NCI-H2227 (cell line): Measurements from ENCODE around the gene ENOX1.

Experiments used
- DNase-seq: peaks from one replicate; lab custom pipeline; 2025; ENCODE audit not compliant: unreplicated experiment; lab: John Stamatoyannopoulos, UW

Gene ENOX1

DNA sequence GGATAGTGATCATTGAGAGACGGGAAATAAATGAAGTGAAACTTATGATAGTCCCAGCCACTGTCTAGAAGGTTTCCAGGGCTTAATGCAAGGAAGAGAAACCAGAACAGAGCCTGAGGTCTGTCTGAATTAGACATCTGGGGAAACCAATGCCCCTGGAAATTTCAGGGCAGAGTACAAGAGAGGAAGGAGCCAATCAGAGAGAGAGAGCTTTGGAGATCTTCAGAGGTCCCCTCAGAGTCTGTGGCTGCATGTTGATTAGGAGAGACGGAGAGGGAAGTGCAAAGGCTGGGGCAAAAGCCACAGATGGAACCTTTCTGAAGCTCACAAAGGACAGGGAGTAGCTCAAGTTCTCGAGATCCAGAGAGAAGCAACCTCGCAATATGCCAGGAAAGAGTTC lies 385.4 kb downstream of the ENOX1 start:
- no peak for DNase-seq

DNA sequence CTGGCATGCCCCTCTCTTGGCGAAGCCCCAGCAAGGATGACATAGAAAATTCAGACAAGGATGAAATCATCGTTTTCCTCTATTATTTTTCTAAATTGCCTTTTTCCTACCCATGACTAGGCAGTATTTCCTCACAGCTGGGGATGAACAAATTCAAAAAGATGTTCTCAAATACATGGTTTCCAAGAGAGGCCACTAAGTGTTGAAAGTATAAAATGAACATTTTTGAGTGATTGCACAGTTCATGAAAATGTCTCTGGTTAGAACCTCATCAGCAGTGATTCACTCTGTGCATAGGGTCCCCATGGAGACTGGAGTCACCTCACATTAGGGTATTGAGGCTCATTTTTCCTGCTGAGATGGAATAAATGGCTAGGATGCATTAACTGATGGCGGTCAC lies 389.7 kb downstream of the ENOX1 start:
- DNase-seq = no peak

DNA sequence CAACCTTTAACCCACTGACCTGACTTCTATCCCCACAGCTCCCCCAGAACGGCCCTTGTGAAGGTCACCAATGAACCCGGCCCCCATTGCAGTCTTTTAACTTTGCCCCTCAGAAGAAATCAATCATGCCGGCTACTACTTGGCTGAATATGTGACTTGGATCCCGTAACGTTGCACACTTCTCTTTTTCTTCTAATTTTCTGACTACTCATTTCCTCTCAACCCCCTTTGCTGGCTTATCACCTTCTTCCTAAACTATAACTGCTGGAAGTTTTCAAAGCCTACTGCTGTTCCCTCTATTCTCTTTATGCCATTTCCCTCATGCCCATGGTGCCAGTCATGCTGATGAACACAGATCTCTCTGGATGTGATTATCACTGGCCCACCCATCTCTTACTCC lies 395.7 kb downstream of the ENOX1 start:
- DNase-seq = no peak

DNA sequence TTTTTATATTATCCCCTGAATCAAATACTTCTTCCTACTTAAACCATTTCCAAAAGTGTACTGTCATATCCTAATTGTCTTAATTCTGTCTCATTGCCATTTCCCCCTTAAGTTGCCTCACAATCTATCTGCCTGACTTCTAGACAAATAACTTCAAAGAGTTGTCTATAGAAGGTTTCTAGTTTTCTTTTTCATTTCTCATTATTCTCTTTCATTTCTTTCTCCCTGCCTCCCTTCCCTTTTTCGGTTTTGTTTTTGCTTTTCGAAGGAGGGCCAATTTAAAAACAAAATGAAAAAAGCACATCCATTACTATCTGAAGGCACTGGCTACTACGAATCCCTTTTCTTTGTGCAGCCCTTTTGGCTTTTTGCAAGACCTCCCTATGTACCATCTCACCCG lies 396.2 kb downstream of the ENOX1 start:
- DNase-seq = no peak

DNA sequence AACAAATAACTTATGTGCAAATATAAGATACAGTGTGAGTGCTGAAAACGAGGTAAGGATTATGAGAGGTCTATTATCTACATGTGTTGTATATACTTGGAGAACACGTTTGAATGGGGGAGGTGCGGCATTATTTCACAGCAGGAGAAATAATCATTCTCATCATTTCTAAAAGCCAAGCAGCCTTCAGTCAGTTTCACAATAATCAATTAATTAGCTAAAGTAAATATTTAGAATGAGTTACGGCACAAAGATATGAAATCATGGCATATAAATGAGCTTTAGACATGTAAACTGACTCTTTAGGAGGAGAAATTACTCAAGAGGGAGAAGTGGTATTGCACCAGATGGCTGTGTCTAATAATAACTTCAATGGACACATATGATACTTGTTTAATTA lies 396.8 kb downstream of the ENOX1 start:
- DNase-seq = no peak

DNA sequence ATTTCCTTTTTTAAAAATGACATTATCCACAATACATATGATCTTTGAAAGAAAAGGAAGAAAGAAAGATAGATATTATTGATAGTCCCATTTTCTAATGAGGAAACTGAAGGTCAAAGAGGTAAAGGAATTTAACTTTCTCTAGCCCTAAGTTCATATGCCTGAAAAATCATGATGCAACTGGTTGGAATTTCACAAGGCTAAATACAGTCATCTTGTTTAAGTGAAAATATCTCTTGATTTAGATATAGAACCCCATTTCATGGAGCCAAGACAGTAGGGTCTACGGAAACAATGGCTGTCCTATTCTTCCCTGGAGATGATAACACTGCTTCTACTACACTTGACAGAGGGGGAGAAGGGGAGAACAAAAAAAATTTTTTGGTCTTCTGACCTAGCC lies 397.2 kb downstream of the ENOX1 start:
- DNase-seq = no peak

DNA sequence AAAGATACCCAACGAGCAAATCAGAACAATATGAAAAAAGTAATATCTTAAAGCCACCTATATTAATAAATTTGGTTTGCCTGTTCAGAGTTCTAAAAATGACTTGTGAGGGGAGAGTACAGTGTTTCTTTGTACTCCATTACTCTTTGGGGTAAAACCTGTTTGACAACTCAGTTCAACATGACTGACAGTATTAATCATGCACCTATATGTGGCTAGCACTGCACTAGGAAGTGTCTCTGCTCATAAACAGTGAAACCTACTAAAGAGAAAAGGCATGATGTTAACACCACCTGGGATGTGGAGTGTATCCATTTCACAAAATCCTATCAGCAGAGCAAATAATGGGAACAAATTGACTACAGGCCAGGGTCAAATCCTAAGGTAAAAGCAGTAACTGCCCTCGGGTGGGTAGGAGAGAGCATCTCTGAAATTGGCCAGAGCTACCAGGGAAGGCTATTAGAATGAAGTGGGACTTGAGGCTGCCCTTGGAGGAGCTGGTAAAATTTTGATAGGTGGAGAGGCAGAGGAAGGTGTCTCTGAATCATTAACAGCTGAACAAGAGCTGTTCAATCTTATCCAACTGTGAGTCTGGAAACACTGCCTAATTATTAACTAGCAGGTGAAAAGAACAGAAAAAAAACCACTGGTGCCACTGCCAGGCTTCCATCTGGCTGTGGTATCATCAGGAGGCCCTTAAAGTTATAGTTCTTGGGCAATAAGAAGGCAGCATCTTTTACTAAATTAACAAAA lies 398.3 kb downstream of the ENOX1 start:
- peak; percentile 7 for DNase-seq

DNA sequence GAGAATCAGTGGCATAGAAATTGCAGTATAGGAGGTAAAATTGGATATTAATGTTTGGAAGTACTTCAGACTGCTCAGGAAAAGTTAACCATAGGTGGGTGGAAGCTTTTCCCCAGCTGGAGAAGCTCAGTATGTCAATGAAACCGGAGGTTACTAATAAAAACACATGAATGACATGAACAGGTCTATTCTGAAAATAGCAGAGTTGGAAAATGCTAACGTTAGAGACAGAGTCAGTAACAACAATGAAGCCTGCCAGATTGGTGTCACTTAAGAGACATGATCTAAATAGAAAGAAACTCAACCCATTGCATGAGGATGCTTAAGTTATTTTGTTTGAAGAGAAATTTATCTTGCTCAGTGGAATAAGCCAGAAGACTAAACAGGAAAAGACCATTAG lies 398.9 kb downstream of the ENOX1 start:
- DNase-seq = no peak

DNA sequence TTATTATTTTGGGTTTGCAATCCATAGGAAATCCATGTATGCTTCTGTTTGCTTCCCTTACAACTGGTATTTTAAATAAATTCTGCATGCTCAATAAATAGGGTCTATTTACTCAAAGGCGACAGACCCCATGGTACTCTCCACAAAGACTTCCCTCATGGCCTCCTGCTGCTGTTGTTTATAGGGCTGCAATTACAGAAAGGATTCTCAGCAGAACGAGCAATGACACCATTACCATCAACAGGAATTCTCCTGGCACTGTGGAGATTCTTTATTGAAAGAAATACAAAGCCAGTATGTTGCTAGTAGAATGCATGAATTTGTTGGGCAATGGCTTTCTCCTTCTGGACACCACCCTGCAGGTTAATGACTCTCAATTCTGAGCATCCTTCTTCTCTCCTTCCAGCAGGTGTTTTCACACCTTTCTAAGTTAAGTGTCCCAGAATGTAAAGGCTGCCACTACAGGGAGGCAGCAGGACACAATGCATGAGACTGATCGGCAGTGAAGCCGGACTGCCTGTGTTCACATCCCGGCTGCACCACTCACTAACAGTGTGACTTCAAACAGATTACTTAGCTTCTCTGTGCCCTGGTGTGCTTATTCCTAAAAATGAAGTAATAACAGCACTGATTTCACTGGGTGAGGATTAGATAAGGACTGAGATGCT lies 403.1 kb downstream of the ENOX1 start:
- peak; percentile 28 for DNase-seq

DNA sequence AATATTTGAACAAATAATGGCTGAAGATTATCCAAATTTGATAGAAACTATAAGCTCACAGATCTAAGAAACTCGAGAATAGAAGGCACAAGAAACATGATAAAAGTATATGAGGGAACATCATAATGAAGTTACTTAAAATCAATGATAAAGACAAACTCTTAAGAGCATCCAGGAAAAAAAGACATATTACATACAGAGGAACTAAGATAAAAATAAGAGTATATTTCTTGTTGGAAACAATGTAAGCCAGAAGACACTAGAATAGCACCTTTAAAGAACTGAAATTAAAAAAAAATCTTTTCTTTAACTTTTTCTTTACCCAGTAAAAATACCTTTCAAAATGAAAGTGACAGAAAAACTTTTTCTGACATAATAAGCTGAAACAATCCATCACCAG lies 407.0 kb downstream of the ENOX1 start:
- DNase-seq = no peak

DNA sequence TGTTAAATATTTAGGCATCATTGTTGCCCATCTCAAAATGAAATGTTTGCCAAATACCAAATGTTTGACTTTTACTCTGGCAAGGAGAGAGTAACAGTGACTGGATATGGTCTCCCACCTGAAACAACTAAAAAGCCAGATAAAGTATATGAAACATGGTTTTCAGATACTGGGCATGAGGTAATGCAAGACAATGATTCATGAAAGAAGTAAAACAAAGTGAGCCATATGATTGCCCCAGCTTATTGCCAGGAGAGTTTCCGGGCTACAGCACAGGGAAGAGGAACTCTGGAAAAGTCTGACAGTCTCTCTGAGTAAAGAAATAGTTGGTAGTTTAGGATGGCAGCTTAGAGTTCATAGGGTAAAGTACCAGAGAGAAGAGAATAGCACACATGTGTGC lies 408.8 kb downstream of the ENOX1 start:
- DNase-seq = no peak

DNA sequence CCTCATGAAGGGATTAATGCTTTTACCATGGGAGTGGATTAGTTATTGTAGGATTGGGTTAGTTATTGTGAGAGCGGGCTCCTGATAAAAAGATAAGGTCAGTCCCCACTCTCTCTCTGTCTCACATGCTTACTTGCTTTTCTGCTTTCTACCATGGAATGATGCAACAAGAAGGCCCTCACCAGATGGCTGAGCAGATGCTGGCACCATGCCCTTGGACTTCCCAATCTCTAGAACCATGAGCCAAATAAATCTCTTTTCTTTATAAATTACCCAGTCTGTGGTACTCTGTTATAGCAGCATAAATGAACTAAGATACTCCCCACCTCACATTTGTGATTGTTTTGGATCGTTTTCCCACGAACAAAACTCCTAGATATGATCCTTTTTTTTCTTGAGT lies 409.6 kb downstream of the ENOX1 start:
- no peak for DNase-seq

DNA sequence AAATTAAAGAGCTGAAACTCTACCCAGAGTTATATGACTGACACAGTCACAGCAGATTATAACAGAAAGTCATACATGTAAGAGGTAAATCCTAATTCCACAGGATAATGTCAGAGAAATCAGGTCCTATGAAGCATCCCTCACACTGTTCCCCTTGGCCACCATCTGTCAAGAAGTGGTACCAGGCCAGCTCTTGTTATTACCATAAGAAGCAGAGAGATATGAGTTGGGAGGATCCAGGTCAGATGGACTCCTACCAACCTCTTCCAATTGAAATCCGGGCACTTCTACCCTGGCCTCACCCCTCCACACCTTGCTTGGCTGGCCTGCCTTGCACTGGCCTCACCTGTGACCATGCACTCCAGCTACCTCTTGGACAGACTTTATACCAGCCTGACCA lies 410.2 kb downstream of the ENOX1 start:
- no peak for DNase-seq

DNA sequence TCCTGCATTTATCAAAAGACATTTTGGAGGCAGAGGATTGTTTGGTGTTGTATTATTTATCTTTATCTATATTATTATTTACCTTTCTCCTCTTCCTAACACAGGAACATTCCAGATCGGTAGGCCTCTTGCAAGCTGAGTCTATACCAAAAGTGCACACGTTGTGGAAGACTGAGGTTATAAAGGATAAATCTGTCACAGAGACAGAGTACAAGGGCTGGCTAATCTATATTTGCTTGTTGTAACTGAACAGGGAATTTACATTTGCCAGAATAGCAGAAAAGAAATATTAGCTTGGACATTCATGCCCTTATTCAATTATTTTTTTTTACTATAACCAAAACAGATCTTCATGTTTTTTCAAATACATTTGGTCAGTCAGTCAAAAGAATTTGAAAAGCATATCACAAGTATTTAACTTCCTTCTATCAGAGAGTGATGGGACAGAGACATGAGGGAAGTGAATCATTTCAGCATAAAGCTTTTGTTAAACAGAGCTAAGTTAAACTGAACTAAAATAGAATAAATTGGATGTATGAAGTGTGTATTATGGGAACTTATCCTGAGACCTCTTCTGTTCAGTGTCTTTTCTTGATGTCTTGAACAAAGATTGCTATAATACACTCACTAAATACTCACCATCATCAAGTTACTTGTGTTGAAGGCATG lies 410.8 kb downstream of the ENOX1 start:
- no peak for DNase-seq

DNA sequence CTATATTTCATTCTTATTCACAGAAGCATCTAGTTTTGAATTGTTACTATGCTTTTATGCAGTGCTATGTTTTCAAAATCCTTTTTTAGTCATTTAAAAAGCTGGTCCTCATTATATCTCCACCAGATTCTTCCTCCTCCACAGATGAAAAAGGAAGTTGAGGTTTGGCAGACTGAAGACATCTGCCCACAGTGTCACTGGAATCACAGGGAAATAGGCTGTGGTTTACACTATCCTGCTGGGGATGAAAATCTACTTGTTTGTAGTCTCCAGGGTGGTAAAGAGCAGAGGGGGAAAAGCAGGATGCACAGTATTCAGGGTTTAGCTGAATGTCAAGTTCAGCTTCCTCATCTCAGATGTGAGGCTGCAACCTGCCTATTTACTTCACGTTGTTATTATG lies 412.2 kb downstream of the ENOX1 start:
- DNase-seq = no peak

DNA sequence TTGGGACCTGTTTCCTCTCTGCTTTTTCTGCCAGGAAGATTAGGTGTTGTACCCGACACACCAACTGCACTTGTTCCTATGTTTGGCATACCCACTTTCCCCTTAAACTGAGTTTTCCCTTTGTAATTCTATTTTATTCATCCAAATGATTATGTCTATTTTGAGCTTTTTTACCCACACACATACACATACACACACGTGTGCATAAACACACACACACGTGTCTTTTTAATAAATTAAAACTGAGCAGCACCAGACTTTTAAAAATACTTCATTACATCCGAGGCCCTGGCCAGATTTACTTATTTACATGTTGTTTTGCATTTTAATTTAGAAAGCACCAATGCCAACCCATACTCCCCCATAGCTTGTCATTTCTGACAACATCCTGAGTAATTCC lies 413.4 kb downstream of the ENOX1 start:
- DNase-seq = no peak

DNA sequence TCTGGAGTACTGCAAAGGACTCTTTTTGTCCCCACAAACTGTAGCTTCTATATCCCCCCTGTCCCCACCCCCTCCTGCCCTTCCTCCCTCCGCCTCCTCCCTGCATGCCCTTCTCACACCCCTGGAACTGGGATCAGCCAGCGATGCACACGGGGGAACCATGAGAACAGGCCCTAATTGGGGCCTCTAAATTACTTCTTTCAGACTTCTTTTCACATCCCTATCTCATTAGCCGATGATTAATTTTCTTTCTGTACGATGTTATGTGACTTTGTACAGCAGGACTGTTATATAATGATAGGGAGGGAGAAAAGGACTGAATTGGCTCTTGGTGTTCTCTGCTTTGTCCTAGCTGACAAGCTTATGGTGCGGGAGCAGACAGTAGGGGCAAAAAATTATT lies 415.9 kb downstream of the ENOX1 start:
- DNase-seq = no peak

DNA sequence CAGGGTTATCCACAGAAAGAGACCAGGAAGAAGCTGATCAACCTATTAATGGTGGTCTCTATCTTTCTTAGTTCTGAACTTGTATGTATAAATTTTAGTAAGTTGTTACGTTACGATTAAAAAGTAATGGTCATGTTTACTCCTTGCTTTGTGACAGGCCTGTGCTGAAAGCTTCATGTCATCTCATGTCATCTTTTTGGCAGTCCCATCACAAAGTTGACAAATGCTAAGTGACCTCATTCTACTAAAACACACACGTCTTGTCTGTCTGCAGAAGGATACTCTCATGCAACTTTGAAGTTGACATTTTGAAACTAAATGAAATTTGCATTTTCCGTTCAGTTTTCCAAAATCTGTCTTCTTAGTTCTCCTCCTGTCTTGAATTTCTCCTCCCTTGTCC lies 417.5 kb downstream of the ENOX1 start:
- no peak for DNase-seq

DNA sequence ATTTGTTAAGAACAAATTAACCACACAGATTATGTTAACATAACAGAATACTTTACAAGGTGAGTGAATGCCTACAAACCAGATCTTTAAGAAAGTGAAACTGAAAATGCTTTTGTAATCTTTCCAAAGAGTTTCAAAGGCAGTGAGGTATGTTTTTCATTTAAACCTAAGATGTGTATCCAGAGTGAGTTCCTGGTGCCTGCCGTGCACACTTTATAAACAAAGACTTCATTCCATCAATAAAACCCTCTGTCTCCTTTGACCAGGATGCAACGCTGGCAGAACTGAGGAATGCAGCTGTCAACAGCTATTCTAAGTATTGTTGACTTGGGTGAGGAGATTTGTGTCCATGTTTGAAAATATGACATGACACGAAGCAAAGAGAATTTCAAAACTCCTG lies 418.8 kb downstream of the ENOX1 start:
- DNase-seq = no peak

DNA sequence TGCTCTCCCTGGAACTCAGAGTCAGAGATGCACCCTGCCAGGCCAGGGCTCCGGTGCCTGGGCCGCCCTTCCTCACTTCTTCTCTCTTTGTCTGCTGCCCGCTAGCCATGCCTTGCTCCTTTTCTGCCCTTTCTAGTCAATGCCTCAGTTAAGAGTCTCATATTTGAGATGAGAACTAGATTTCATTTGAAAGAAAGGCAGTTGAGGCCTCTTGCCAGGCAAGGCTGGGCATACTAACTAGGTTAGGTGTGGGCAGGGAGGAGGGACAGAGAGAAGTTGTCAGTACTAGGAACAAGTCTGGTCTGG lies 421.8 kb downstream of the ENOX1 start:
- DNase-seq = no peak

DNA sequence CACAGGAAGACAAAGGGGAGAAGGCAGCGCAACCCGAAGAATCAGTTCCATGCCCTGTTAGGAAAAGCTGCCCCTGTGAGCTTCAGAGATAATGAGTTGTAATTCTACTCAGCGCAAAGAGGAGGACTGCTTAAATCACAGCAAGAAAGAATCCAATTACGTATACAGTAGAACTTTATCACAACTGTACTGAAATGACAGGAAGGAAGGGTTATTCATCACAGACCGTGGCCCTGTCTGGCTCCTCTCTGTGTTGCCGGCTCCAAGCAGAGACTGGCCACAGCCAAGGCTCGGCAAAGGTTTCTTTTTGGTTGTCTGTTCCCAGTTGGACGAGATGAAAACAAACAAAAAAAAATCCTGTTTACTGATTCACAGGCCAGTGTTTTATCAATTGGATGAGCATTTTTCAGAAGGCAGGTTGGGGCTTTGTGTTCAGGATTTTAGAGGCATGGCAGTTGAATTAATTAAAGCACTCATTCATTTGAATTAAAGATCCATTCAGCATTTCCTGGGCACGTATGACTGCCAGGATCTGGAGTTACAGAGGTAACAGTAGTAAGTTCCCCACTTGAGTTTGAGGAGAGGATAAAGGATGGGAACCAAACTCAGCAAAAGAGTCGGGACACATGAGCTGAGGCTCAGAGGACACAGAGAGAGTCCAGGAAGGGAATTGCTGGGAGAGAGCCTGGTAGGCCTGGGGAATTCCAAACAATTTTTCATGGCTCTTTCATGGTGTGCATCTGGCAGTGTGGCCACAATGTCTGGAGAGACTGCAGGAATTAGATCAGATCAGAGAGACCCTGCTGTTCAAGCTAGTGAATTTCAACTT lies 422.3 kb downstream of the ENOX1 start:
- DNase-seq = no peak
